Muscle layer of colon (tissue), 2 donors: Measurements from ENCODE around the gene ZIC2.

Experiments
- H3K27ac ChIP-seq: one replicate; pipeline ENCODE4 v1.7.0; 2013; ENCODE audit warnings: low read depth, mild to moderate bottlenecking, low read length, moderate library complexity
- H3K27me3 ChIP-seq, 2 donors: one replicate each; pipeline ENCODE4 v1.7.0; 2013; ENCODE audit warnings: low read length in 2 of 2, mild to moderate bottlenecking in 2 of 2; ENCODE audit not compliant: insufficient read depth in 2 of 2, control insufficient read depth in 1 of 2
- H3K36me3 ChIP-seq: one replicate; pipeline ENCODE4 v1.7.0; 2013; ENCODE audit warnings: mild to moderate bottlenecking, low read length; ENCODE audit not compliant: insufficient read depth
- H3K4me1 ChIP-seq: one replicate; pipeline ENCODE4 v1.7.0; 2013; ENCODE audit warnings: mild to moderate bottlenecking, low read length; ENCODE audit not compliant: insufficient read depth
- H3K4me3 ChIP-seq, 2 donors: one replicate each; pipeline ENCODE4 v1.7.0; 2013; ENCODE audit warnings: low read length in 2 of 2, low read depth in 1 of 2, mild to moderate bottlenecking in 1 of 2, moderate library complexity in 1 of 2
- H3K9ac ChIP-seq: one replicate; pipeline ENCODE4 v1.7.0; 2013; ENCODE audit warnings: low read length
- H3K9me3 ChIP-seq: one replicate; pipeline ENCODE4 v1.7.0; 2013; ENCODE audit warnings: mild to moderate bottlenecking, low read length
- donor health status: abdominal sarcoma.
- donor health status: Adenocarcinoma of cecum.

ZIC2 gene

GRCh38 chr13:99960663-99961311, 20.8 kb upstream of the ZIC2 start:
- Histone ChIP-seq H3K27me3 (peaks cover 79 to 92% of the 10 kb centered on the region in 2 donors), H3K9me3 (no peaks in the 10 kb centered on the region), H3K27ac (no peak overlapping the region), H3K36me3 (no peaks in the 10 kb centered on the region), H3K4me1 (peaks cover 34% of the 10 kb centered on the region), H3K9ac (no peak overlapping the region), H3K4me3 (no peak overlapping the region)

- H3K9ac ChIP-seq: no peak overlapping the region
- no peaks in the 10 kb centered on the region for H3K9me3 ChIP-seq
- H3K27ac ChIP-seq: no peak overlapping the region
- H3K4me3 ChIP-seq: no peak overlapping the region
- peaks cover 80 to 92% of the 10 kb centered on the region in 2 donors for H3K27me3 ChIP-seq
- H3K4me1 ChIP-seq: peaks cover 25% of the 10 kb centered on the region
- H3K36me3 ChIP-seq: no peaks in the 10 kb centered on the region
Observed at GRCh38 chr13:99961636-99962035, 19.9 kb upstream of the ZIC2 start.

GRCh38 chr13:99962242-99962641, 19.3 kb upstream of the ZIC2 start:
- Histone ChIP-seq H3K36me3 (no peaks in the 10 kb centered on the region), H3K9me3 (no peaks in the 10 kb centered on the region), H3K4me3 (no peak overlapping the region), H3K27me3 (peaks cover 75 to 92% of the 10 kb centered on the region in 2 donors), H3K9ac (no peak overlapping the region), H3K4me1 (peaks cover 19% of the 10 kb centered on the region), H3K27ac (no peak overlapping the region)

- H3K4me1 ChIP-seq: peaks cover 10% of the 10 kb centered on the region
- no peak overlapping the region for H3K4me3 ChIP-seq
- H3K27ac ChIP-seq: no peak overlapping the region
- no peak overlapping the region for H3K9ac ChIP-seq
- H3K27me3 ChIP-seq: peaks cover 71 to 92% of the 10 kb centered on the region in 2 donors
- H3K36me3 ChIP-seq: no peaks in the 10 kb centered on the region
- no peaks in the 10 kb centered on the region for H3K9me3 ChIP-seq
Observed at GRCh38 chr13:99963816-99964339, 17.7 kb upstream of the ZIC2 start.

- no peak overlapping the region for H3K4me3 ChIP-seq
- no peak overlapping the region for H3K27ac ChIP-seq
- peaks cover 62 to 90% of the 10 kb centered on the region in 2 donors for H3K27me3 ChIP-seq
- H3K4me1 ChIP-seq: peaks cover 7% of the 10 kb centered on the region
- no peak overlapping the region for H3K9ac ChIP-seq
- H3K36me3 ChIP-seq: no peaks in the 10 kb centered on the region
- H3K9me3 ChIP-seq: no peaks in the 10 kb centered on the region
Observed at GRCh38 chr13:99965329-99966000, 16.1 kb upstream of the ZIC2 start.

GRCh38 chr13:99966064-99966805, 15.3 kb upstream of the ZIC2 start:
- H3K9me3 ChIP-seq: no peaks in the 10 kb centered on the region
- peaks cover 57 to 85% of the 10 kb centered on the region in 2 donors for H3K27me3 ChIP-seq
- H3K4me3 ChIP-seq: no peak overlapping the region
- no peak overlapping the region for H3K9ac ChIP-seq
- no peaks in the 10 kb centered on the region for H3K36me3 ChIP-seq
- H3K27ac ChIP-seq: no peak overlapping the region
- peaks cover 7% of the 10 kb centered on the region for H3K4me1 ChIP-seq

- Histone ChIP-seq H3K27ac (no peak overlapping the region), H3K4me3 (no peak overlapping the region), H3K9ac (no peak overlapping the region), H3K4me1 (peaks cover 15% of the 10 kb centered on the region), H3K27me3 (peaks cover 57 to 85% of the 10 kb centered on the region in 2 donors), H3K9me3 (peaks cover 7% of the 10 kb centered on the region), H3K36me3 (no peaks in the 10 kb centered on the region)
Observed at GRCh38 chr13:99967498-99967868, 14.1 kb upstream of the ZIC2 start.

GRCh38 chr13:99967869-99968520, 13.6 kb upstream of the ZIC2 start:
- Histone ChIP-seq H3K27me3 (peaks cover 57 to 85% of the 10 kb centered on the region in 2 donors), H3K4me3 (peak overlapping the region; percentile 16 to 26), H3K9ac (no peak overlapping the region), H3K9me3 (peaks cover 7% of the 10 kb centered on the region), H3K36me3 (no peaks in the 10 kb centered on the region), H3K27ac (no peak overlapping the region), H3K4me1 (peaks cover 15% of the 10 kb centered on the region)

GRCh38 chr13:99968521-99969452, 12.8 kb upstream of the ZIC2 start:
- Histone ChIP-seq H3K4me1 (peaks cover 15% of the 10 kb centered on the region), H3K9ac (no peak overlapping the region), H3K9me3 (peaks cover 11% of the 10 kb centered on the region), H3K4me3 (peak overlapping the region; percentile 16 to 26), H3K36me3 (no peaks in the 10 kb centered on the region), H3K27ac (no peak overlapping the region), H3K27me3 (peaks cover 62 to 88% of the 10 kb centered on the region in 2 donors)

- Histone ChIP-seq H3K36me3 (no peaks in the 10 kb centered on the region), H3K9ac (no peak overlapping the region), H3K27me3 (peaks cover 65 to 88% of the 10 kb centered on the region in 2 donors), H3K4me1 (peaks cover 15% of the 10 kb centered on the region), H3K27ac (no peak overlapping the region), H3K4me3 (no peak overlapping the region), H3K9me3 (peaks cover 14% of the 10 kb centered on the region)
Observed at GRCh38 chr13:99969453-99969918, 12.1 kb upstream of the ZIC2 start.
